ENCODE results near the gene ARFGAP2. TPM values are rescaled to one million over a fixed set of nuclear protein-coding genes. Genes with fewer than 3 reads are reported as not detected.

The ARFGAP2 gene
- total RNA-seq, 1 donor from 2014 or later, result 119 TPM

DNA sequence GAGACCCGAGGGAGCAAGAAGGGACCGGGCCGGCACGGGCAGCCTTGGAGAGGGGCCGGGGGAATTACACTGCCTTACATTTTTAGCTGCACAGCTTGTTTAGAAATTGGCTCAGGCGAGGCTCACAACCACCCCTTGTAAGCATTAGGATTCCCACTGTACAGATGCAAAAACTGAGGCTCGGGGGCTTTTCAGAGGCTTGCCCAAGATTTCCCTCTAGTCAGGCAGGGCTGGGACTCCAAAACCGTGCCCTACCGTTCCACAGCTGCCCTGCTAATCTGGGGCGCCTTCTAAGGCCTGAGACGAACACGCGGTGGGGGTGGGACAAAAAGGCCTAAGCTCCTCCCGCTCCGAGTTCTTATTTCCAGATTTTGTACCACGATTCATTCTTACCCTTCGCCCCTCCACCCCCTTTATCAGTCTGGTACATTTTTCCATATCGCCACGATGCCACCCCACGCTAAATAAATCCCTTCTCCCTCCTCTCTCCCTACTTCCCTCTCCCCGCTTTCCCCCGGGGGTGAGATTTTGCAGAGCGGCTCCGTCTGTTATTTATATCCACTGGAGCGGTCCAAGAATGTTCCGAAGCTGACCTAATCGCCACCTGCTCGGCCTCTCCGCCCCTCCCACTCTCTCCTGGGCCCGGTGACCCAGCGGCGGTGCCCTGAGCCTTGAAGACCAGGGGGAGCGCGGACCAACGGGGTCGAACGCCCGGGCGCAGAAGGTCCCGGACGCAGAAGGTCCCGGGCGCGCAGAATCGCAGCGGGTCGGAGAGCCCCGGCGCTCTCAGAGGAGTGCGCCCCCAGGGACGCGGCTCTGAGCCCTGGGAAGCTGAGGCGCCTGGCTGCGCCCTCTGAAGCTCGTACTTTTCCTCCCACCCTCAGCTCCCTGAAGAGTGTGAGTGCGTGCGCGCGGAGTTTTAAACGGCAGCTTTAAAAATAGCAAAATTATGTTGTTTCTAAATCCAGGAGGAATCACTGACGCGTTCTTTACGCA is 10.3 kb upstream of the ARFGAP2 start:
- peaks cover 3% of the 10 kb centered on the region for H3K27me3 Mint-ChIP-seq (ENCODE audit: unreplicated experiment)
- no peak overlapping the region for H3K27ac Mint-ChIP-seq (ENCODE audit: unreplicated experiment)
- H3K4me1 Mint-ChIP-seq (ENCODE audit: low read depth, unreplicated experiment), result peaks cover 18% of the 10 kb centered on the region
- peaks cover 2% of the 10 kb centered on the region for H3K9me3 Mint-ChIP-seq (ENCODE audit: unreplicated experiment)
- TF ChIP-seq, protein P1, sequence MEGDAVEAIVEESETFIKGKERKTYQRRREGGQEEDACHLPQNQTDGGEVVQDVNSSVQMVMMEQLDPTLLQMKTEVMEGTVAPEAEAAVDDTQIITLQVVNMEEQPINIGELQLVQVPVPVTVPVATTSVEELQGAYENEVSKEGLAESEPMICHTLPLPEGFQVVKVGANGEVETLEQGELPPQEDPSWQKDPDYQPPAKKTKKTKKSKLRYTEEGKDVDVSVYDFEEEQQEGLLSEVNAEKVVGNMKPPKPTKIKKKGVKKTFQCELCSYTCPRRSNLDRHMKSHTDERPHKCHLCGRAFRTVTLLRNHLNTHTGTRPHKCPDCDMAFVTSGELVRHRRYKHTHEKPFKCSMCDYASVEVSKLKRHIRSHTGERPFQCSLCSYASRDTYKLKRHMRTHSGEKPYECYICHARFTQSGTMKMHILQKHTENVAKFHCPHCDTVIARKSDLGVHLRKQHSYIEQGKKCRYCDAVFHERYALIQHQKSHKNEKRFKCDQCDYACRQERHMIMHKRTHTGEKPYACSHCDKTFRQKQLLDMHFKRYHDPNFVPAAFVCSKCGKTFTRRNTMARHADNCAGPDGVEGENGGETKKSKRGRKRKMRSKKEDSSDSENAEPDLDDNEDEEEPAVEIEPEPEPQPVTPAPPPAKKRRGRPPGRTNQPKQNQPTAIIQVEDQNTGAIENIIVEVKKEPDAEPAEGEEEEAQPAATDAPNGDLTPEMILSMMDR (IDR thresholded peaks at IDR 0.05; ENCODE audit: partially characterized antibody, unreplicated experiment), result no peak
- no peaks in the 10 kb centered on the region for H3K36me3 Mint-ChIP-seq (ENCODE audit: unreplicated experiment)
- H3K4me3 Mint-ChIP-seq (ENCODE audit: unreplicated experiment), result peak overlapping the region; percentile 67
- peak; percentile 62 for DNase-seq

DNA sequence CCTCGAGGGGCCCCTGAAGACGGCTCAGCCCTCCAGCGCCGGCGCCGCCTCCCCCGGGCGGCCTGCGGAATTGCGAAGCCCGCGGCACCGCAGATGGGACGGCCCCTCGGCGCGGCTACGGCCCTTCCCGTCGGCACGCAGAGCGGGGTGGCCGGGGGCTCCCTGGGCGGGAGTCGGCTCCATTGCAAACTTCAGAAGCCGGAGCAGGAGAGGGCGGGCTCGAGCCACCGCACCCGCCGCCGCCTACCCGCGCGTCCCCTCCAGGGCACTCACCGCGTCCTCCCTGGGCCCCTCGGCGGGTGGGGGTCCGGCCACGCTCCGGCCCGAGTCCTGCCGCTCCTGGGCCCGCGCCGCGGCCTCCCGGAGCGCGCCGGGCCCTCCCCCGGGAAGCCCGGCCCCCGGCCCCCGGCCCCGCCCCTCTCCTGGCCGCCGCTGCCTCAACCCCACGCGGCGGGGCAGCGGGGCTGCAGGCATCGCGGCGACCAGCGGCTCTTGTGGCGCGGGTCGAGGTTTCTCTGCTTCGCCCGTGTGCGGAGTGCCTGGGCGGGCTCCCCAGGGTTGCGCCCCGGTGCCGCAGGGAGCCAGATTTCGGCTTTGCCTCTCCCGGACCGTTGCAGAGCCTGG is 9.5 kb upstream of the ARFGAP2 start, which contains the start of gene PACSIN3:
Gene PACSIN3 (minus strand): TSS at position 359 of the 624 bp plus-strand sequence. CDS start 3,707 bp downstream, outside the sequence.
- H3K27ac Mint-ChIP-seq (ENCODE audit: unreplicated experiment), result no peak within 1 kb of the TSS
- peak within 1 kb of the TSS; percentile 67 for H3K4me3 Mint-ChIP-seq (ENCODE audit: unreplicated experiment)
- peaks cover 2% of the 10 kb centered on the region for H3K9me3 Mint-ChIP-seq (ENCODE audit: unreplicated experiment)
- H3K27me3 Mint-ChIP-seq (ENCODE audit: unreplicated experiment), result peaks cover 3% of the 10 kb centered on the region
- peak; percentile 47 for DNase-seq
- peaks cover 18% of the 10 kb centered on the region for H3K4me1 Mint-ChIP-seq (ENCODE audit: low read depth, unreplicated experiment)
- TF ChIP-seq, protein P1 (IDR thresholded peaks at IDR 0.05; ENCODE audit: partially characterized antibody, unreplicated experiment), result no peak
- H3K36me3 Mint-ChIP-seq (ENCODE audit: unreplicated experiment), result no peaks in the 10 kb centered on the region

DNA sequence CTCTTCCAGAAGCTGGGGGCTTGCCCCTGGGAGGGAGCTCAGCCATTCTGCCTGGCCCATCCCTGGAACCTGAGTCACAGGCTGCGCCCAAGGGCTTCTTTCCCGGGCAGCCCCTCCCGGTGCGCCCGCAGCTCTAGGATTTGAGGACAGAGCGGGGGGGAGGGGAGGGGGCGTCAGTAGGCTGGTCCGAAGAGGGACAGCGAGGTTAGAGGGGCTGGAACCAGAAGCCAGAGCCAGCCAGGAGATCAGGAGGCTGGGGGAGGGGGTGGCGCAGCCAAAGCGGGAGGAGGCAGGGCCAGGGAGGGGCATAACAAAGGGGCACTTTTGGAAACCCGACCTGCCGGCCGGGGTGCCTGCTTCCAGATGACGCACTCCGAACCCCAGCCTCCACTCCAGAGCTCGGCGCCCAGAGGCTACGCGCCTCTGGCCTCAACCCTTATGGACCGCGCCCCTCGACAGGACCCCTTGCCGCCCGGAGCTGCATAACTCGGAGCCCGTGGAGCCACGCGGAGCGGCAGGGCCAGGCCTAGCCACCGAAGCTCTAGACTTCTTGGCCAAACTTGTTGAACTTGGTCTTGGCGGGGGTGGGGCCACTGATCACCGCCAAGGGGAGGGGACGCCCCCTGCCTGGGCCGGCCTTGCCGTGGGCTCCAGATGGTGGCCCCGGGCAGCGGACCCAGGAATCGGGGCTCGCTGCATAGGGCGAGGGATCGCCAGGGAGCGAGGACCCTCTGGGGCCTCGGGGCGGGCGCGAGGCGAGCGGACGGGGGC is 8.8 kb upstream of the ARFGAP2 start:
- peak; percentile 42 for DNase-seq
- Mint-ChIP-seq H3K4me1 (ENCODE audit: low read depth, unreplicated experiment) (peaks cover 18% of the 10 kb centered on the region), H3K27ac (ENCODE audit: unreplicated experiment) (no peak overlapping the region), H3K9me3 (ENCODE audit: unreplicated experiment) (no peaks in the 10 kb centered on the region), H3K27me3 (ENCODE audit: unreplicated experiment) (peaks cover 3% of the 10 kb centered on the region), H3K4me3 (ENCODE audit: unreplicated experiment) (no peak overlapping the region), H3K36me3 (ENCODE audit: unreplicated experiment) (no peaks in the 10 kb centered on the region)
- TF ChIP-seq, protein P1 (IDR thresholded peaks at IDR 0.05; ENCODE audit: partially characterized antibody, unreplicated experiment), result no peak

DNA sequence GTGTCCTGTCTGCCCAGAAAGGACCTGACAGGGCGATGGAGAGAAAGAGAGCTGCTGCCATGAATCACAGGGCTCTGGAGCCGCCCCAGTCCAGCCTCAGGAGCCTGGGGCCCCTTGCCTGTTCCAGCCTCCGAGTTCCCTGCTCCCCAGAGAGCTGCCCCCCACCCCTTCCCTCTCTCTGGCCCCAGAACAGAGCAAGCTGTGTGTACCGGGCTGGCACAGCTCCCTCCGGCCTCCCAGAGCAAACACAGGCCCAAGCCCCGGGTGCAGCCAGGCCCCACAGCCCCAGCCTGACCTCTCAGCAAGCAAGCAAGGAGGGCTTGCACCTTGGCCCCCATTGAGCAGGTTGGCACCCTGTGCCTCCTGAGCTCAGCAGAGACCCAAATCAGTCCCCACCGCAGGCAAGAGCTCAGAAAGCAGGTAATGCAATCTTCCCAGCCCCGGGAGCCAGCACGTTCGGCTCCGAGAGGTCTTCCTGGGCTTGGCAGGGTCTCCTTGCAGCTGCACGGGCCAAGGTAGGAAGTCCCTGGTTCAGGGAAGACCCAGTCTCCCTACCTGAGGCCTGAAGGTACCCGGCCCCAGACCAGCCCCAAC is 8.1 kb upstream of the ARFGAP2 start:
- no peak for DNase-seq
- Mint-ChIP-seq H3K4me3 (ENCODE audit: unreplicated experiment) (peak overlapping the region; percentile 38), H3K9me3 (ENCODE audit: unreplicated experiment) (no peaks in the 10 kb centered on the region), H3K36me3 (ENCODE audit: unreplicated experiment) (no peaks in the 10 kb centered on the region), H3K27ac (ENCODE audit: unreplicated experiment) (no peak overlapping the region), H3K4me1 (ENCODE audit: low read depth, unreplicated experiment) (peaks cover 18% of the 10 kb centered on the region), H3K27me3 (ENCODE audit: unreplicated experiment) (peaks cover 3% of the 10 kb centered on the region)
- TF ChIP-seq, protein P1 (IDR thresholded peaks at IDR 0.05; ENCODE audit: partially characterized antibody, unreplicated experiment), result no peak
